HG02763 (cell line): ENCODE results near the gene RSRP1.
A peak's percentile ranks its signal among the peaks of the same experiment; 100 is the strongest.
"Not testable (repeated sequence)": the region's sequence is repeated elsewhere in the genome, so short reads cannot be mapped to it uniquely, and the experiment has no call there.

ENCODE experiments used
- ATAC-seq: cut with Tn5 transposase; IDR thresholded peaks from one replicate; pipeline ENCODE4 v1.9.1; 2021; ENCODE audit warnings: mild to moderate bottlenecking, moderate library complexity; ENCODE audit not compliant: unreplicated experiment

RSRP1 gene

GRCh38 chr1:25259813-25260212 lies 12.6 kb upstream of the RSRP1 start:
- ATAC-seq = not testable (repeated sequence)

- no peak for ATAC-seq
Observed at GRCh38 chr1:25257196-25257595, 9.9 kb upstream of the RSRP1 start.

- ATAC-seq = no peak
Observed at GRCh38 chr1:25256578-25256965, 9.3 kb upstream of the RSRP1 start.

- ATAC-seq = no peak
Observed at GRCh38 chr1:25255706-25256577, 8.7 kb upstream of the RSRP1 start.

- ATAC-seq = no peak
Observed at GRCh38 chr1:25253911-25254310, 6.7 kb upstream of the RSRP1 start.

GRCh38 chr1:25247829-25248754 lies 838 bp upstream of the RSRP1 start:
- no peak for ATAC-seq

- ATAC-seq = peak; percentile 17
Observed at GRCh38 chr1:25246600-25247023, 642 bp downstream of the RSRP1 start.

- ATAC-seq = no peak
Observed at GRCh38 chr1:25245809-25246599, 1.2 kb downstream of the RSRP1 start.

- ATAC-seq = no peak
Observed at GRCh38 chr1:25245393-25245792, 1.9 kb downstream of the RSRP1 start.

- ATAC-seq = no peak
Observed at GRCh38 chr1:25243907-25244306, 3.3 kb downstream of the RSRP1 start.

GRCh38 chr1:25239681-25240541 lies 7.3 kb downstream of the RSRP1 start:
- peak; percentile 58 for ATAC-seq

GRCh38 chr1:25238046-25238445 lies 9.2 kb downstream of the RSRP1 start:
- no peak for ATAC-seq

GRCh38 chr1:25236261-25236660 lies 11.0 kb downstream of the RSRP1 start:
- not testable (repeated sequence) for ATAC-seq

GRCh38 chr1:25235411-25235810 lies 11.8 kb downstream of the RSRP1 start:
- ATAC-seq = not testable (repeated sequence)

- ATAC-seq = peak; percentile 51
Observed at GRCh38 chr1:25232866-25233784, 14.1 kb downstream of the RSRP1 start.

- peak; percentile 73 for ATAC-seq
Observed at GRCh38 chr1:25232027-25232865, 15.0 kb downstream of the RSRP1 start, which contains the start of gene SYF2. TSS of gene SYF2 (minus strand) at chr1:25232502. CDS start at chr1:25232467, 35 bp downstream.

- no peak for ATAC-seq
Observed at GRCh38 chr1:25223471-25223870, 23.8 kb downstream of the RSRP1 start.

GRCh38 chr1:25222606-25223005 lies 24.6 kb downstream of the RSRP1 start:
- no peak for ATAC-seq
